GM19372 (cell line): ENCODE measurements around the gene CHD8.
"Not testable (repeated sequence)": the region's sequence is repeated elsewhere in the genome, so short reads cannot be mapped to it uniquely, and the experiment has no call there.

Experiments
- ATAC-seq: cut with Tn5 transposase; IDR thresholded peaks from one replicate; pipeline ENCODE4 v1.9.1; 2021; ENCODE audit warnings: mild to moderate bottlenecking, low read depth, moderate library complexity; ENCODE audit not compliant: unreplicated experiment

The CHD8 gene

GRCh38 chr14:21455912-21456667, at the start of gene CHD8:
Gene CHD8, minus strand, starts transcription at chr14:21456123. Its CDS starts 24,480 bp downstream, at chr14:21431643.
- peak; percentile 97 for ATAC-seq

GRCh38 chr14:21505012-21505553, 49.2 kb upstream of the CHD8 start:
- peak; percentile 88 for ATAC-seq

GRCh38 chr14:21503376-21503775, 47.5 kb upstream of the CHD8 start:
- ATAC-seq: no peak

- no peak for ATAC-seq
Observed at GRCh38 chr14:21501568-21501967, 45.6 kb upstream of the CHD8 start.

GRCh38 chr14:21498540-21499526, 42.9 kb upstream of the CHD8 start:
- peak; percentile 54 for ATAC-seq

GRCh38 chr14:21496453-21496852, 40.5 kb upstream of the CHD8 start:
- no peak for ATAC-seq

- ATAC-seq: no peak
Observed at GRCh38 chr14:21494902-21495762, 39.2 kb upstream of the CHD8 start.

GRCh38 chr14:21486640-21487087, 30.7 kb upstream of the CHD8 start:
- ATAC-seq: no peak

GRCh38 chr14:21476925-21477681, 21.2 kb upstream of the CHD8 start, which contains the start of the genes RAB2B and TOX4:
Gene RAB2B, minus strand, starts transcription at chr14:21476959. Its CDS starts 87 bp downstream, at chr14:21476872.
Gene TOX4, plus strand, starts transcription at chr14:21477195. Its CDS starts 84 bp downstream, at chr14:21477279.
- peak; percentile 99 for ATAC-seq

GRCh38 chr14:21476523-21476924, 20.6 kb upstream of the CHD8 start:
- peak; percentile 29 for ATAC-seq

- ATAC-seq: no peak
Observed at GRCh38 chr14:21475767-21476522, 20.0 kb upstream of the CHD8 start.

GRCh38 chr14:21467616-21468015, 11.7 kb upstream of the CHD8 start:
- no peak for ATAC-seq

- ATAC-seq: peak; percentile 17
Observed at GRCh38 chr14:21455592-21455911, 371 bp downstream of the CHD8 start.

GRCh38 chr14:21454843-21455544, 929 bp downstream of the CHD8 start:
- no peak for ATAC-seq

- no peak for ATAC-seq
Observed at GRCh38 chr14:21449899-21450216, 6.1 kb downstream of the CHD8 start.

GRCh38 chr14:21442657-21443056, 13.3 kb downstream of the CHD8 start:
- ATAC-seq: not testable (repeated sequence)

GRCh38 chr14:21440859-21441258, 15.1 kb downstream of the CHD8 start:
- no peak for ATAC-seq
